ENCODE results near the gene POLR2B. TPM values are rescaled to one million over a fixed set of nuclear protein-coding genes. Genes with fewer than 3 reads are reported as not detected.

The POLR2B gene
- polyA plus RNA-seq, 1 experiment = 163 TPM

- Histone ChIP-seq H3K27me3 (ENCODE audit: control insufficient read depth, insufficient read depth, low read length) (no peaks in the 10 kb centered on the region), H3K4me3 (ENCODE audit: low read depth, low read length) (no peak overlapping the region), H3K9me3 (ENCODE audit: control insufficient read depth, insufficient read depth, low read length) (no peaks in the 10 kb centered on the region), H3K27ac (ENCODE audit: low read depth, low read length) (no peak overlapping the region)
- POLR2A ChIA-PET = interaction anchor here (0.8 to 2.5 kb wide), 4 partner anchors 10 to 44 kb away, joined by 3 to 16 read pairs (median 6); no protein-coding TSS in a partner anchor
- CTCF ChIA-PET = interaction anchor here (0.5 to 2.8 kb wide), 5 partner anchors 10 to 658 kb away, joined by 3 to 20 read pairs (median 8); no protein-coding TSS in a partner anchor
- no peak for TF ChIP-seq CTCF (IDR thresholded peaks at IDR 0.05; ENCODE audit: low read depth, low read length)
- DNase-seq (ENCODE audit: low read depth, low spot score) = no peak
These were observed 96.7 kb downstream of the POLR2B start for GRCh38 chr4:57075367-57075766.

GRCh38 chr4:57076646-57077045, 98.0 kb downstream of the POLR2B start:
- TF ChIP-seq CTCF (IDR thresholded peaks at IDR 0.05; ENCODE audit: low read depth, low read length) = no peak
- H3K4me3 ChIP-seq (ENCODE audit: low read depth, low read length) = no peak overlapping the region
- no peak overlapping the region for H3K27ac ChIP-seq (ENCODE audit: low read depth, low read length)
- CTCF ChIA-PET = interaction anchor here (1.8 to 2.8 kb wide), 2 partner anchors 11 to 87 kb away, joined by 9 to 20 read pairs; no protein-coding TSS in a partner anchor
- no peaks in the 10 kb centered on the region for H3K9me3 ChIP-seq (ENCODE audit: control insufficient read depth, insufficient read depth, low read length)
- POLR2A ChIA-PET = interaction anchor here (2.5 kb wide), 1 partner anchor 11 kb away, joined by 16 read pairs; no protein-coding TSS in a partner anchor
- no peaks in the 10 kb centered on the region for H3K27me3 ChIP-seq (ENCODE audit: control insufficient read depth, insufficient read depth, low read length)
- no peak for DNase-seq (ENCODE audit: low read depth, low spot score)

- Histone ChIP-seq H3K27ac (ENCODE audit: low read depth, low read length) (peak overlapping the region; percentile 42), H3K27me3 (ENCODE audit: control insufficient read depth, insufficient read depth, low read length) (no peaks in the 10 kb centered on the region), H3K9me3 (ENCODE audit: control insufficient read depth, insufficient read depth, low read length) (no peaks in the 10 kb centered on the region), H3K4me3 (ENCODE audit: low read depth, low read length) (no peak overlapping the region)
- no peak for TF ChIP-seq CTCF (IDR thresholded peaks at IDR 0.05; ENCODE audit: low read depth, low read length)
- no peak for DNase-seq (ENCODE audit: low read depth, low spot score)
- CTCF ChIA-PET = interaction anchor here (1.5 to 2.1 kb wide), 2 partner anchors 40 to 86 kb away, joined by 8 to 10 read pairs; no protein-coding TSS in a partner anchor
- POLR2A ChIA-PET = interaction anchor here (1.2 kb wide), 1 partner anchor 12 kb away, joined by 5 read pairs; no protein-coding TSS in a partner anchor
These were observed 99.1 kb downstream of the POLR2B start for GRCh38 chr4:57077550-57078343.

GRCh38 chr4:57078685-57079521, 100.2 kb downstream of the POLR2B start:
- POLR2A ChIA-PET = interaction anchor here (0.6 to 1.2 kb wide), 2 partner anchors 14 to 171 kb away, joined by 5 to 6 read pairs; partner anchors contain the start of gene REST
- no peak for DNase-seq (ENCODE audit: low read depth, low spot score)

More at GRCh38 chr4:57078685-57079521, 100.2 kb downstream of the POLR2B start:
- no peak overlapping the region for H3K4me3 ChIP-seq (ENCODE audit: low read depth, low read length)
- H3K9me3 ChIP-seq (ENCODE audit: control insufficient read depth, insufficient read depth, low read length) = no peaks in the 10 kb centered on the region
- TF ChIP-seq CTCF (IDR thresholded peaks at IDR 0.05; ENCODE audit: low read depth, low read length) = no peak
- no peak overlapping the region for H3K27ac ChIP-seq (ENCODE audit: low read depth, low read length)
- CTCF ChIA-PET = interaction anchor here (1.5 to 2.1 kb wide), 2 partner anchors 41 to 85 kb away, joined by 8 to 10 read pairs; no protein-coding TSS in a partner anchor
- no peaks in the 10 kb centered on the region for H3K27me3 ChIP-seq (ENCODE audit: control insufficient read depth, insufficient read depth, low read length)

Small RNAs within 50 kb of the gene (small RNA-seq; reads per million reads assigned to genes)
- gene RNU6-998P (ENCODE audit: insufficient read length, low read depth) = not detected

Other genes starting within 250 kb of the POLR2B start
- gene SPINK2, start 157.2 kb upstream of the POLR2B start, polyA plus RNA-seq (2011; rRNA removed) = not detected in 2 replicates
- 23.9 and 30.6 TPM in 2 replicates for gene REST, start 71.0 kb upstream of the POLR2B start, polyA plus RNA-seq (2011; rRNA removed)
- 17.1 and 17.8 TPM in 2 replicates for gene NOA1, start 1.3 kb upstream of the POLR2B start, polyA plus RNA-seq (2011; rRNA removed)
- 610 and 655 TPM in 2 replicates for gene IGFBP7, start 131.5 kb downstream of the POLR2B start, polyA plus RNA-seq (2011; rRNA removed)